ENCODE results near the gene DNAJA3. TPM values are rescaled to one million over a fixed set of nuclear protein-coding genes. Genes with fewer than 3 reads are reported as not detected.

The DNAJA3 gene
- total and polyA plus RNA-seq, 12 donors = 21.9 to 166 (median 76.5) TPM

GRCh38 chr16:4474192-4474961, 48.7 kb downstream of the DNAJA3 start, which contains the start of gene NMRAL1:
TSS of gene NMRAL1 (minus strand) at chr16:4474625. CDS start at chr16:4474132, 493 bp downstream.
- no peaks in the 10 kb centered on the region for H3K27me3 ChIP-seq
- peak; percentile 82 to 94 (median 90) for DNase-seq
- H3K4me3 ChIP-seq = peak within 1 kb of the TSS in 3 of 4 donors; percentile 44 to 82 (median 45)
- intact Hi-C loops (cut with DNase I) = no loop called here
- peaks cover 0 to under 1% of the 10 kb centered on the region in 2 donors for H3K36me3 ChIP-seq (replicated peaks in 1 of 2)
- TF ChIP-seq POLR2A (IDR thresholded peaks at IDR 0.05) (peak in 1 of 2 donors; percentile 65), CTCF (IDR thresholded peaks at IDR 0.05) (no peak)
- H3K27ac ChIP-seq = peak within 1 kb of the TSS in 4 of 5 donors; percentile 20 to 90 (median 54)
- H3K9me3 ChIP-seq (replicated peaks in 1 of 3) = no peaks in the 10 kb centered on the region
- 2 to 13% (median 7%) methylated on average over 8 to 59 of the region's 60 CpGs for WGBS, 4 donors
- H3K4me1 ChIP-seq (replicated peaks in 1 of 2) = peaks cover 0 to 33% of the 10 kb centered on the region in 2 donors

GRCh38 chr16:4475880-4476788, 50.5 kb downstream of the DNAJA3 start, which contains the start of gene HMOX2:
TSS of gene HMOX2 (plus strand) at chr16:4476398. CDS start at chr16:4505525, 29,127 bp downstream.
- Histone ChIP-seq H3K27ac (peak within 1 kb of the TSS; percentile 13 to 88 (median 85)), H3K9me3 (replicated peaks in 1 of 3) (no peaks in the 10 kb centered on the region), H3K36me3 (replicated peaks in 1 of 2) (no peaks in the 10 kb centered on the region), H3K4me3 (peak within 1 kb of the TSS; percentile 56 to 95 (median 84)), H3K27me3 (no peaks in the 10 kb centered on the region), H3K4me1 (replicated peaks in 1 of 2) (peaks cover 0 to 33% of the 10 kb centered on the region in 2 donors)
- intact Hi-C loops (cut with DNase I) = no loop called here
- peak; percentile 93 to 99 for TF ChIP-seq POLR2A (IDR thresholded peaks at IDR 0.05)
- peak in 2 of 6 experiments; percentile 29 to 39 for TF ChIP-seq CTCF (IDR thresholded peaks at IDR 0.05)
- peak; percentile 91 to 96 (median 94) for DNase-seq
- WGBS, 4 donors = 8 to 52% (median 9%) methylated on average over 10 to 69 of the region's 70 CpGs

DNA sequence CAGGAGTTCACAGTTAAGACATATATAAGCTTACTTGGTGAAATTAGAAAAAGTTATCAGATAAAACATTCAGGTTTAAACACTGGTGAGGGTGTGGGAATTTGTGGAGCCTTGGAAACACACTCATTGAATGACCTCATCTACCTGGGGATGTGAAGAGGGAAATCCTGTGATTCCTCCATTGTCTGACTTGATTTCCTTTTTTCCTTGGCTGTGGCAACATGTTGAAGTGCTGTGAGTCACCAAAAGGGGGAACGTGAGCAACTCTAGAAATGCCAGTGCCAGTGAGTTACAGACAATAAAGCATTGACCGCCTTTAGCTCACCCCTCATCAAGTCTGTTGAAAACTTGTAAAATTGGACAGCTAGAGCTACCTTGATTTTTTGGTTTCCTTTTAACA, 52.3 kb downstream of the DNAJA3 start:
- peak in 1 of 6 experiments; percentile 17 for TF ChIP-seq CTCF (IDR thresholded peaks at IDR 0.05)
- TF ChIP-seq POLR2A (IDR thresholded peaks at IDR 0.05) = no peak
- H3K27me3 ChIP-seq = no peaks in the 10 kb centered on the region
- intact Hi-C loops (cut with DNase I) = no loop called here
- no peak for DNase-seq
- H3K4me3 ChIP-seq = no peak overlapping the region
- H3K9me3 ChIP-seq (replicated peaks in 1 of 3) = no peaks in the 10 kb centered on the region
- H3K27ac ChIP-seq = peak overlapping the region in 2 of 5 donors; percentile 4 to 7
- H3K36me3 ChIP-seq (replicated peaks in 1 of 2) = no peaks in the 10 kb centered on the region
- H3K4me1 ChIP-seq (replicated peaks in 1 of 2) = peaks cover 6 to 42% of the 10 kb centered on the region in 2 donors
- 43 to 50% (median 46%) methylated on average over 2 of the region's 2 CpGs for WGBS, 4 donors

DNA sequence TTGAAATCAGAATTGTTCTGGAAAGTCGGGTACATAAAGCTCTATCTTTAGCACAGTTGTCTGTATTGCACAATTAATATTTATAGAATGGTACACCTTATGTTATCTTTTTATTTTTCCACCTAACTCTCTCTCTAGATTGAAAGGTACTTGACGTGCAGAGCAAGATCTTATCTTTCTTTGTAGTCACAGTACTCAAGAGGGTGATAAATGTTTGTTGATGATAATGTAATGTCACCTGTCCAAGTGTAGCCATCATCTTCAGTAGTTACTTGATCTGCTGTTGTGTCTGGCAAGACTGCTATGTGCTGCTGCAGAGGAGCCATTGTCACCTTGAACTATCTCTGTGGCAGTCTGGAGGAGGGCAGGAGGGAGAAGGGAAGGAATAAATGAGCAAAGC, 55.9 kb downstream of the DNAJA3 start:
- no peak for TF ChIP-seq CTCF (IDR thresholded peaks at IDR 0.05)
- no peak for TF ChIP-seq POLR2A (IDR thresholded peaks at IDR 0.05)
- intact Hi-C loops (cut with DNase I) = no loop called here
- H3K27ac ChIP-seq = peak overlapping the region in 1 of 5 donors; percentile 31
- no peaks in the 10 kb centered on the region for H3K27me3 ChIP-seq
- H3K9me3 ChIP-seq (replicated peaks in 1 of 3) = no peaks in the 10 kb centered on the region
- H3K36me3 ChIP-seq (replicated peaks in 1 of 2) = peaks cover 0 to 16% of the 10 kb centered on the region in 2 donors
- DNase-seq = no peak
- H3K4me3 ChIP-seq = no peak overlapping the region
- peaks cover 13 to 34% of the 10 kb centered on the region in 2 donors for H3K4me1 ChIP-seq (replicated peaks in 1 of 2)
- WGBS, 4 donors = 35 to 48% (median 42%) methylated on average over 2 of the region's 2 CpGs

Measured in adrenal gland (tissue), 12 donors.